DMS153 treated with DMSO at 0.1 percent for 48 hours (cell line): ENCODE measurements around the gene SERF2.
"Not testable (repeated sequence)": the region's sequence is repeated elsewhere in the genome, so short reads cannot be mapped to it uniquely, and the experiment has no call there.

Experiments
- DNase-seq: peaks from one replicate; lab custom pipeline; 2025; ENCODE audit not compliant: unreplicated experiment; lab: John Stamatoyannopoulos, UW

Gene SERF2

GRCh38 chr15:43792761-43793476 is 799 bp downstream of the SERF2 start:
- no peak for DNase-seq

- no peak for DNase-seq
Measured at GRCh38 chr15:43793647-43794046, 1.5 kb downstream of the SERF2 start.

GRCh38 chr15:43794269-43795037 is 2.3 kb downstream of the SERF2 start:
- no peak for DNase-seq

GRCh38 chr15:43795197-43795596 is 3.1 kb downstream of the SERF2 start:
- no peak for DNase-seq

DNA sequence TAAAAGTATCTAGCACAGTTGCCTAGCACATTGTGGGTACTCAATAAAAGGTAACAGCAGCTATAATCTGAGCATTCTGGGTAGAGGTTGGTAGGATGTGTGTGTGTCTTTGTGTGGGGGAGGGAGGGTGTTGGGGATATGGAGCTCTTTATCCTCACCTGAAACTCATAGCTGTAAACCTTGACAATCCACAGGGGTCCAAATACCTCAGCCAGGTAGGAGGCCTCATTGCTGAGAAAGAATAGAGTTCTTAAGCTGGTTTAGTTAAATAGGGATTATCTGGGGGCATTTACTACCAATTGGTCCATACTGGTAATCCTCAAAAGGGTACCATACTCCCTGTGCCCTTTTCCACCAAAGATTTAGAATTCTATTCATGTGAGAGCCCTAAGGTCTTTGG is 3.9 kb downstream of the SERF2 start:
- no peak for DNase-seq

- DNase-seq, result no peak
Measured at GRCh38 chr15:43796566-43796965, 4.4 kb downstream of the SERF2 start.

DNA sequence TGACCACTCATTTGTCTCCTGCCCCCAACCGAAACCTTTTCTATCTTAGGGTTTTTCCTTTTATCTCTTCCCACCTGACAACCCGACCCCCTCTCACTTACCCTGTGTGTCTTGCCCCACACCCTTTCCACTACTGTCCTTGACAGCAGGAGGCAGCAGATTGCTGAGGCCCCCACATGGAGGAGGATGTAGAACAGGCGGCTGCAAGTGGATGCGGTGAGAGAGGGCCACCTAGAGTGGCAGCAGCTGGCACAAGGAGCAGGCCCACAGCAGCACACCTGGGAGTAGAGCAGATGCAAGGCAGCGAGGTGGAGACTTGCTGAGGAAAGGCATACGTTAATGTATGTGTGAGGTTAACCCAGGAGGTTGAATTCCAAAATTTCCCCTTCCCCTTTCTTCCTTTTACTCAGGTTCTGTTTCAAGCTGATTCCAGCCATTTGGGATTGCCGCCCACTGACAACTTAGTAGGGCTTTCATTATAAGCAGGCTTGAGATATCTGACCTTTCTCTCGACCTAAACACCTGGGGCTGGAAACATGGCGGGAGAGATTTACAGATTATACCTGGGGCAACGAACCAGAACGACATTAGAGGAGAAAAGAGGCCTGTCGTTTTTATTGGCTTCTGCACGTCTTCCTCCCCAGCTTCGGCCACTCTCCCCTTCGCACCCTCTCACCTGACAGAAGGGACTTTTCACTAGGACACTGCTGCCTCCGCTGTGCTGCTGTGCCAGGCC is 7.3 kb downstream of the SERF2 start:
- DNase-seq, result no peak

DNA sequence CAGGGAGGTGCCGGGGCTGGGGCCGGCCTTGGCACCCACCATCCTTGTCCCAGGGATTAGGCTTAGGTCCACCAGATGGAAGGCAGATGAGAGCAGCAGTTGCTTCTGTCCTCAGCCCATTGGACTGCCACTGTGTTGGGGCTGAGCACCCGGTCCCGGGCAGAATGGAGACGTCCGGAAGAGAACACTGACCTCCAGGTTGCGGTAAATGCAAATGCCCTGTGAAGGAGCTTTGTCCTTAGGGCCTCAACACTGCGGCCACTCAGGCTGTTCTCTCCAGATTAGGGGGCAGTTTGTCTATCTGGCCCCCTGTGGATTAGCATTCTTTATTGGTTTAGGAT is 7.8 kb downstream of the SERF2 start, which contains the start of gene SERINC4:
TSS of gene SERINC4 (minus strand) at position 276 of the 341 bp plus-strand sequence. CDS start at position 42, 234 bp downstream.
- DNase-seq, result no peak

DNA sequence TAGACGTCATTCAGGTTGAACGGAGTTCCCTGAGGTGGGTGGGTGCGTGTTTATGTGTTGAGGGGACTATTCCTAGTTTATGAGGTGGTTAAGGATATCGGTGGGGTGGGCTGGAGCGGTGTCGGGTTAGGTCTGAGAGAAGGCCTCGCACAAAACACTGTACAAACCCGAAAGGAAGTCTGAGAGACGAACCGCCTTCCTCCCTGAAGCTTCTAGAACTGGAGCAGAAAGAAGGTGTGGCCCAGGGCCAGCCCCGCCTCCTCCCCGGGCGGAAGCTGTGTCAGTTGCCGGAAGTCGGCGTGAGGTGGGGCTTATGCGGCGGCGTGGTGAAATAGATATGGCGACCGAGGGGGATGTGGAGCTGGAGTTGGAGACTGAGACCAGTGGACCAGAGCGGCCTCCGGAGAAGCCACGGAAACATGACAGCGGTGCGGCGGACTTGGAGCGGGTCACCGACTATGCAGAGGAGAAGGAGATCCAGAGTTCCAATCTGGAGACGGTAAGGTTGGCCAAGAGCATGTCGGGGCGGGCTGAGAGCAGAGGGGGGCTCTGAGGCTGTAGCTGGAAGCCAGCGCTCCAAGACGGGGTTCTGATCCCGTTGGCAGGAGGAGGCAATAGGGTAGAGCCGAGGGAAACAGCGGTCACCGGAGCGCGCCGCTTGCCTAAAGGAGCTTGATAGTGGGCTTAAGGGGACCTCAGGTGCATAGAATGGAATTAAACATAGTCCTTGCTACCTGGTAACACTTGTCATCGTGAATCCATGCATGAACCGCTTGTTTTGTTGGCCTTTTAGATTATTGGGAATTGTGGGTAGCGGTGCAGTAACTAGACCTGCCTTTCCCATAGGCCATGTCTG is 8.4 kb downstream of the SERF2 start, which contains the start of gene HYPK:
TSS of gene HYPK (plus strand) at position 314 of the 856 bp plus-strand sequence. CDS start at position 338, 24 bp downstream.
- DNase-seq, result peak; percentile 52

DNA sequence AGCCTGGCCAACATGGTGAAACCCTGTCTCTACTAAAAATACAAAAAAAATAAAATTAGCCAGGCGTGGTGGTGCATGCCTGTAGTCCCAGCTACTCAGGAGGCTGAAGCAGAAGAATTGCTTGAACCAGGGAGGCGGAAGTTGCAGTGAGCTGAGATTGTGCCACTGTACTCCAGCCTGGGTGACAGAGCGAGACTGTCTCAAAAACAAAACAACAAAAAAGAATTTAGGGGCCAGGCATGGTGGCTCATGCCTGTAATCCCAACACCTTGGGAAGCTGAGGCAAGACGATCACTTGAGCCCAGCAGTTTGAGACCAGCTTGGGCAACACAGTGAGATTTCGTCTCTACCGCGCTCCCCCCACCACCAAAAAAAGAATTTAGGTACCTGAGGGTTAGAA is 10.6 kb downstream of the SERF2 start:
- not testable (repeated sequence) for DNase-seq

DNA sequence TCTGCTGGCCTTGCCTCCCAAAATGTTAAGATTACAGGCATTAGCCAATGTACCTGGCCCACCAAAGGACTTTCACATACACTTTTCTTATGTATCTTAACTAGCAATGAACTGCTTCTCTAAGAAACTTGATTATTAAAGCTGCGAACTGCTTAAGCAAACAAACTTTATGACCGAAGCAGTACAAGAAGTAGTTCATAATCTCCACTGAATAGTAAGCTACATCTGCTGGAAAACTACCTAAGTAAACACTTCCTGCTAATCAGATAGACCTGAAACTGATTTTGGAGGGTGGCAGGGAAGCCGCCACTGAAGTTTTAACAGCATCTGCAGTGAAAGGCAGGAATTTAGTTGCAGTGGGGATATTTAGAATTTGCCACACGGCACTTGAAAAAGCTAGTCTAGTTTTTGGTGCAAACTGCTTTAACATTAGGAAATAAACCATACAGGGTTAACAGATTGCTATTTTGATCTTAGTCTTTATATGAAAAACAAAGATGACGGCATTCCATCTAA is 16.4 kb downstream of the SERF2 start:
- DNase-seq, result no peak

GRCh38 chr15:43808960-43809678 is 17.0 kb downstream of the SERF2 start:
- no peak for DNase-seq

DNA sequence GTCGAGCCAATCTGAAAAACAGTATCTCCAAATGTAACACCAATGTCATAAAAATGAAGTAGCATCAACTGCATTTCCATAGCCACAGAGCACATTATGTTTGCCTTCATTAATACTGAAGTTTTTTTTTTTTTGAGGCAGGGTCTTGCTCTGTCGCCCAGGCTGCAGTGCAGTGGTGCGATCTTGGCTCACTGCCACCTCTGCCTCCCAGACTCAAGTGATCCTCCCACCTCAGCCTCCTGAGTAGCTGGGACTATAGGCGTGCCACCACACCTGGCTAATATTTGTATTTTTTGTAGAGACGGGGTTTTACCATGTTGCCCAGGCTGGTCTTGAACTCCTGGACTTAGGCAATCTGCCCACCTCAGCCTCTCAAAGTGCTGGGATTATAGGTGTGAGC is 22.9 kb downstream of the SERF2 start:
- DNase-seq, result not testable (repeated sequence)

DNA sequence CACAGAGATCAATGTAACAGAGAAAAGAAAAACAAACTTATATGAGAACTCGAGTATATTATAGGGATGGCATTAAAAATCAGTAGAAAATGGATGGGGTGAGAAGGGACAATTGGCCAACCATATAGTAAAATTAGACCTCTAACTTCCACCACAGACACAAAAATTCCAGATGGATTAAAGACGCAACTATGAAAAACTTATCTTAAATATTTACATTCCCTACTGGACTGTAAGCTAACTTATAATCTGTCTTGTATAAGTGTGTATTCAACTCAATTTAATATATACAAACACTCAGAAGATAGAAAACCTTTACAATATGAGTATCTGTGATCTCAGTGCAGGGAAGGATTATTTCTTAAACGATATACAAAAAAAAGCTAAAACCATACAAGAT is 29.4 kb downstream of the SERF2 start:
- DNase-seq, result no peak

- peak; percentile 85 for DNase-seq
Measured at GRCh38 chr15:43824302-43825246, 32.5 kb downstream of the SERF2 start, which contains the start of gene MFAP1. MFAP1 (minus strand) TSS chr15:43824690; CDS start chr15:43824569, 121 bp downstream.

DNA sequence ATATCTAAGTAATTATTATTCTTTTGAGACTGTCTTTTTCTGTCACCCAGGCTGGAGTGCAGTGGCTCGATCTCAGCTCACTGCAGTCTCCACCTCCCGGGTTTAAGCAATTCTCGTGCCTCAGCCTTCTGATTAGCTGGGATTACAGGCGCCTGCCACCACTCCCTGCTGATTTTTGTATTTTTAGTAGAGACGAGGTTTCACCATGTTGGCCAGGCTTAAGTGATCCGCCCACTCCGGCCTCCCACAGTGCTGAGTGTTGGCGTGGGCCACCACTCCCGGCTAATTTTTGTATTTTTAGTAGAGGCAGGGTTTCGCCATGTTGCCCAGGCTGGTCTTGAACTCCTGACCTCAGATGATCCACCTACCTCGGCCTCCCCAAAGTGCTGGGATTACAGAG is 33.2 kb downstream of the SERF2 start:
- not testable (repeated sequence) for DNase-seq

DNA sequence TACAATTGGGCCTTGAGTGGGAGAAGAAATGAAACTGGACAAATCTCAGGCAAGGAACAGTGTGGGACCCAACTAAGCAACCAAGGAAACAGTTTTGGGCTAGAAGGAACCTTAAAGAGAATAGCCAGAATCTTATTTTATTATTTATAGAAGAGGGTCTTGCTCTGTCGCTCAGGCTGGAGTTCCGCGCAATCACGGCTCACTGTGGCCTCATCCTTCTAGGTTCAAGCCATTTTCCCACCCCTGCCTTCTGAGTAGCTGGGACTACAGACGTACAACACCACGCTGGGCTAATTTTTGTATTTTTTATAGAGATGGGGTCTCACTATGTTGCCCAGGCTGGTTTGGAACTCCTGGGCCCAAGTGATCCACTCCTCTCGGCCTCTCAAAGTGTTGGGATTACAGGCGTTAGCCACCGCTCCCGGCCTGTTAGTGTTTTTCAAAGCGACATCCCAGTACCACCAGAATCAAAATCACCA is 33.9 kb downstream of the SERF2 start:
- DNase-seq, result no peak

GRCh38 chr15:43826508-43827341 is 34.6 kb downstream of the SERF2 start, which contains the start of gene WDR76:
WDR76 (plus strand) TSS chr15:43827002; CDS start chr15:43827033, 31 bp downstream.
- no peak for DNase-seq
